ENCODE data around the gene UCN3.

Gene UCN3

DNA sequence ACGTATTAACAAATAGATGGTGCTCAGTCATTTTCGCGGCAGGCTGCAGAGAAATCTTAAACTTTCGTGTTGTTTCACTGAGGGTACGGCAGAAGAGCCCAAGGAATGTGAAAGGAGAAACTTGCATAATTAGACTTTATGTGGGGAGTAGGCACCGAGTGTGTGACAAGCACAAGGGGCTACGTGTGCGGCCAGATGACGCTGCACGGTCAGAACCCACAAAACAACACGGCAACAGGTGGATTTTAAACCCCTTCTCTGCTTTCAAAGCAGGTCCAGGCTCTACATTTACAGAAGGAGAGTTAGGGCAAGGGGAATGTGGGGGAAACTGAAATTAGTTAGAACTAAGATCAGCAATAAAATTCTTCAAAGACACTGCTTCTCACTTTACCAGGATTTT is 392 bp upstream of the UCN3 start:
- H3K4me3 ChIP-seq (ENCODE audit: low read depth, low read length): no peak overlapping the region
- TF ChIP-seq, protein P1, sequence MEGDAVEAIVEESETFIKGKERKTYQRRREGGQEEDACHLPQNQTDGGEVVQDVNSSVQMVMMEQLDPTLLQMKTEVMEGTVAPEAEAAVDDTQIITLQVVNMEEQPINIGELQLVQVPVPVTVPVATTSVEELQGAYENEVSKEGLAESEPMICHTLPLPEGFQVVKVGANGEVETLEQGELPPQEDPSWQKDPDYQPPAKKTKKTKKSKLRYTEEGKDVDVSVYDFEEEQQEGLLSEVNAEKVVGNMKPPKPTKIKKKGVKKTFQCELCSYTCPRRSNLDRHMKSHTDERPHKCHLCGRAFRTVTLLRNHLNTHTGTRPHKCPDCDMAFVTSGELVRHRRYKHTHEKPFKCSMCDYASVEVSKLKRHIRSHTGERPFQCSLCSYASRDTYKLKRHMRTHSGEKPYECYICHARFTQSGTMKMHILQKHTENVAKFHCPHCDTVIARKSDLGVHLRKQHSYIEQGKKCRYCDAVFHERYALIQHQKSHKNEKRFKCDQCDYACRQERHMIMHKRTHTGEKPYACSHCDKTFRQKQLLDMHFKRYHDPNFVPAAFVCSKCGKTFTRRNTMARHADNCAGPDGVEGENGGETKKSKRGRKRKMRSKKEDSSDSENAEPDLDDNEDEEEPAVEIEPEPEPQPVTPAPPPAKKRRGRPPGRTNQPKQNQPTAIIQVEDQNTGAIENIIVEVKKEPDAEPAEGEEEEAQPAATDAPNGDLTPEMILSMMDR (IDR thresholded peaks at IDR 0.05; ENCODE audit: borderline replicate concordance, insufficient read depth, low read depth, low read length): no peak

DNA sequence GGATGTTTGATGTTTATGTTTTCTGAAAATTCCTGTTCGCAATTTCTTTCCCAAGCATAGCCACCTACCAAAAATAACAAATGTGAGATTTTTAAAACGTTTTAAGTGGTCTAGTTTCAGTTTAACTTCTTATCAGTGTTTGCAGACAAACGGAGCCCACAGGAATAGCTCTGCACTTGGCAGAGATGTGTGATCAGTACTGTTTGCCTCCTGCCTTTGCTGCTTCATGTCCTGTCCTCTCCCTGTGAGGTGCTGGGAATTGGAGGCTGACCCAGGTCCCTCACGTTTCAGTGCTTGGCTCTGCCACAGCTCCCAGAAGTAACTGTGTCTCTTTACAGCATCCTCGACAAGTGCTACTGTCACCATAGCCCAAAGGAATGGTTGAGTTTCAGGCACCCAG is 1.2 kb downstream of the UCN3 start:
- TF ChIP-seq, protein P1 (IDR thresholded peaks at IDR 0.05; ENCODE audit: borderline replicate concordance, insufficient read depth, low read depth, low read length): no peak
- H3K4me3 ChIP-seq (ENCODE audit: low read depth, low read length): no peak overlapping the region

DNA sequence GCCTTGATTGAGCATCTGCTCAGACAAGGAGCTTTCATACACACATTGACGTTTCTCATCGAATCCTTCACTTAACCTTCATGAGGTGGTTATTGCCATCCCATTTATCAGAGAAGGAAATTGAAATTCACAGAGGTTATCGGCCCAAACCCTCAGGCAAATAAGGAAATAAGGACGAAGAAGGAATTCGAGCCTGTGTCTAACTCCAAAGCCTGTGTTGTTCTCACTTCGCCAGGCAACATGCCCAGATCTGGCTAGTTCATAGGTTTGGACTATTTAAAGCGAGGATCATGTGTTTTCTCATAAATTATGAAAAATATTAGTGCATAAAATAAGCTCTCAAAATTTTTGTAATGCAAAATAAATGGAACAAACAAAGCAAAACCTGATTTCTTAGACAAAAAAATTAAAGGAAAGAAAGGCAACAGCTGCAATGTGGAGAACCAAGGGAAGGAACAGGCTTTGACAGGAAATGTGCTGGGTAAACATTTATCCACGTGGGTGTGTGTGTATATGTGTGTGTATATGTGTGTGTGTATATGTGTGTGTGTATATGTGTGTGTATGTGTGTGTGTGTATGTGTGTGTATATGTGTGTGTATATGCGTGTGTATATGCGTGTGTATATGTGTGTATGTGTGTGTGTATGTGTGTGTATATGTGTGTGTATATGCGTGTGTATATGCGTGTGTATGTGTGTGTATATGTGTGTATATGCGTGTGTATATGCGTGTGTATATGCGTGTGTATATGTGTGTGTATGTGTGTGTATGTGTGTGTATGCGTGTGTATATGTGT is 4.8 kb downstream of the UCN3 start:
- TF ChIP-seq, protein P1 (IDR thresholded peaks at IDR 0.05; ENCODE audit: borderline replicate concordance, insufficient read depth, low read depth, low read length): no peak
- H3K4me3 ChIP-seq (ENCODE audit: low read depth, low read length): no peak overlapping the region

DNA sequence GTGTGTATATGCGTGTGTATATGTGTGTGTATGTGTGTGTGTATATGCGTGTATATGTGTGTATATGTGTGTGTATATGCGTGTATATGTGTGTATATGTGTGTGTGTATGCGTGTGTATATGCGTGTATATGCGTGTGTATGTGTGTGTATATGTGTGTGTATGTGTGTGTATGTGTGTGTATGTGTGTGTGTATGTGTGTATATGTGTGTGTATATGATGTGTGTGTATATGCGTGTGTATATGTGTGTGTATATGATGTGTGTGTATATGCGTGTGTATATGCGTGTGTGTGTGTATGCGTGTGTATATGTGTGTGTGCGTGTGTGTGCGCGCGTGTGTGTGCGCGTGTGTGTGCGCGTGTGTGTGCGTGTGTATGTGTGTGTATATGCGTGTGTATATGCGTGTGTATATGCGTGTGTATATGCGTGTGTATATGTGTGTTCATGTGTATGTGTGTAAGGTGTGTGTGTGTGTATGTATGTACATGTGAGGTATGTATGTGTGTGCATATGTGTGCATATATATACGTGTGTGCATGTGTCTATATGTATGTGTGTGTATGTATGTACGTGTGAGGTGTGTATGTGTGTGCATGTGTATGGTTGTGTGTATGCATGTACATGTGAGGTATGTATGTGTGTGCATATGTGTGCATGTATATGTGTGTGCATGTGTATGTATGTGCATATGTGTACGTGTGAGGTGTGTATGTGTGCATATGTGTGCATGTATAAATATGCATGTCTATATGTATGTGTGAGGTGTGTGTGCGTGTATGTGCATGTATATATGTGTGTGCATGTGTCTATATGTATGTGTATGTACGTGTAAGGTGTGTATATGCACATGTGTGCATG is 6.0 kb downstream of the UCN3 start:
- no peak overlapping the region for H3K4me3 ChIP-seq (ENCODE audit: low read depth, low read length)
- TF ChIP-seq, protein P1 (IDR thresholded peaks at IDR 0.05; ENCODE audit: borderline replicate concordance, insufficient read depth, low read depth, low read length): no peak

DNA sequence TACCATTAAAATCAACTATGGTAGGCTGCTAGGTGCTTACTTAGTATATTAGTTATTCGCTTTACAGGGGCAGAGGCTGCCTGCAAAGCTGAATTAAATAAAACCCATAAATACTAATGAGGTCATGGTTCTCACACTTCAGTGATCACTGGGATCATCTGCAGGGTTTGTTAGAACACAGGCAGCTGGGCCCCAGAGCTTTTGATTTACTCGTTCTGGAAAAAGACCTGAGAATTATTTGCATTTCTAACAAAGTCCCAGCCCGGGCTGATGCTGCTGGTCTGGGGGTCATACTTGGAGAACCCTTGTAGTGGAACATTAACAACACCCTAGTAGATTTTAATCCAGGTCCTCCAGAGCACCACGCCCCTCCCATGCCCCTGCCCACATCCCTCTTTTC is 8.5 kb downstream of the UCN3 start:
- no peak overlapping the region for H3K4me3 ChIP-seq (ENCODE audit: low read depth, low read length)
- TF ChIP-seq, protein P1 (IDR thresholded peaks at IDR 0.05; ENCODE audit: borderline replicate concordance, insufficient read depth, low read depth, low read length): no peak

DNA sequence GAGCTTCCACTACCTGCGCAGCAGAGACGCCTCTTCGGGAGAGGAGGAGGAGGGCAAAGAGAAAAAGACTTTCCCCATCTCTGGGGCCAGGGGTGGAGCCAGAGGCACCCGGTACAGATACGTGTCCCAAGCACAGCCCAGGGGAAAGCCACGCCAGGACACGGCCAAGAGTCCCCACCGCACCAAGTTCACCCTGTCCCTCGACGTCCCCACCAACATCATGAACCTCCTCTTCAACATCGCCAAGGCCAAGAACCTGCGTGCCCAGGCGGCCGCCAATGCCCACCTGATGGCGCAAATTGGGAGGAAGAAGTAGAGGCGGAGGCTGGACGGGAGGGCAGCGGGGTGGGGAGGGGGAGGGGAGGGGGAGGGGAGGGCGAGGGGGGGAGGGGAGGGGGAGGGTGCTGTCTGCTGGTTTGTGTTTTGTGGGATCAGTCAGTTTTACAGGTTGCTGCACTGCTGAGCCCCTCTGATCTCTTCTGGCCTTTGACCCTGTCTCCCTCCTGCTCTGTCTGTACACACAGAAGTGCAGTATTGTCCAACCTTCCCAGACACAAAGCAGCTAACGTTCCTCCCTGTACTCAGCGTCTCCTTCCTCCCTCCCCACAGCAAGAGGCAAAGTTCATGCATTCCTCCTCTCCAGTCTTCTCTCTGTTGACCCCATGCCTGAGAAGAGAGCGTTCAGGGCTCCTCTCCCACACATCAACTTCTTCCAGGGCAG is 9.3 kb downstream of the UCN3 start:
- TF ChIP-seq, protein P1 (IDR thresholded peaks at IDR 0.05; ENCODE audit: borderline replicate concordance, insufficient read depth, low read depth, low read length): no peak
- no peak overlapping the region for H3K4me3 ChIP-seq (ENCODE audit: low read depth, low read length)
